Neural cell (in vitro differentiated cells): ENCODE data around the gene TSC22D3. TPM values are rescaled to one million over a fixed set of nuclear protein-coding genes. Genes with fewer than 3 reads are reported as not detected.

ENCODE experiments used
- H2AFZ ChIP-seq: fragments of 200-600, 300-800 bp; sonication (generic), shearing (Covaris generic); 2 replicates; pipeline ENCODE4 v1.6.0; 2014; ENCODE audit warnings: low read depth, mild to moderate bottlenecking, antibody characterized with exemption, low read length, moderate library complexity
- H3F3A ChIP-seq: fragments of 200-600 bp; shearing (Covaris generic); 2 replicates; pipeline ENCODE4 v1.6.1; 2016; ENCODE audit warnings: mild to moderate bottlenecking, moderate library complexity, mixed read lengths, antibody characterized with exemption, low read length; ENCODE audit not compliant: insufficient read depth, poor library complexity, severe bottlenecking
- H3K27ac ChIP-seq: fragments of 200-600, 300-800 bp; sonication (generic), shearing (Covaris generic); 2 replicates; pipeline ENCODE4 v1.5.1; 2014; ENCODE audit warnings: mild to moderate bottlenecking, low read length, moderate library complexity
- H3K27me3 ChIP-seq: fragments of 300-800, 200-600 bp; sonication (generic), shearing (Covaris generic); 2 replicates; pipeline ENCODE4 v1.6.0; 2014; ENCODE audit warnings: mild to moderate bottlenecking, low read depth, low read length, moderate library complexity; ENCODE audit not compliant: insufficient read depth
- H3K36me3 ChIP-seq: fragments of 300-800, 200-600 bp; sonication (generic), shearing (Covaris generic); 2 replicates; pipeline ENCODE4 v1.5.1; 2014; ENCODE audit warnings: mild to moderate bottlenecking, antibody characterized with exemption, low read length, moderate library complexity; ENCODE audit not compliant: insufficient read depth
- H3K4me2 ChIP-seq: fragments of 300-800, 200-600 bp; sonication (generic), shearing (Covaris generic); 2 replicates; pipeline ENCODE4 v1.6.0; 2014; ENCODE audit warnings: mild to moderate bottlenecking, low read length
- H3K4me3 ChIP-seq: fragments of 300-800, 200-600 bp; sonication (generic), shearing (Covaris generic); 2 replicates; pipeline ENCODE4 v1.5.1; 2014; ENCODE audit warnings: mild to moderate bottlenecking, low read length, moderate library complexity
- H3K79me2 ChIP-seq: fragments of 200-600 bp; shearing (Covaris generic); replicated peaks from 2 replicates; pipeline ENCODE4 v1.6.0; 2014; ENCODE audit warnings: mild to moderate bottlenecking, low read length, moderate library complexity; ENCODE audit not compliant: insufficient read depth
- H3K9ac ChIP-seq: fragments of 300-800, 200-600 bp; sonication (generic), shearing (Covaris generic); 2 replicates; pipeline ENCODE4 v1.6.1; 2016; ENCODE audit warnings: mild to moderate bottlenecking, low read length, mixed read lengths
- H3K9me2 ChIP-seq: fragments of 200-600 bp; shearing (Covaris generic); 2 replicates; pipeline ENCODE4 v1.6.1; 2016; ENCODE audit warnings: mild to moderate bottlenecking, low read length, mixed read lengths; ENCODE audit not compliant: insufficient read depth
- H3K9me3 ChIP-seq: fragments of 200-600, 300-800 bp; sonication (generic), shearing (Covaris generic); 2 replicates; pipeline ENCODE4 v1.6.1; 2016; ENCODE audit warnings: mild to moderate bottlenecking, mixed run types, low read length, moderate library complexity, mixed read lengths
- H4K20me1 ChIP-seq: fragments of 200-600 bp; shearing (Covaris generic); 2 replicates; pipeline ENCODE4 v1.6.1; 2016; ENCODE audit warnings: mild to moderate bottlenecking, mixed run types; ENCODE audit not compliant: insufficient read depth
- EP300 ChIP-seq: fragments of 450-650 bp; conservative IDR thresholded peaks from 2 replicates; pipeline ENCODE4 v1.6.1; 2014; ENCODE audit warnings: antibody characterized with exemption, mild to moderate bottlenecking, moderate library complexity; ENCODE audit not compliant: poor library complexity, severe bottlenecking
- EZH2 ChIP-seq: fragments of 200-600, 300-800 bp; shearing (Covaris generic), sonication (generic); IDR thresholded peaks from 2 replicates; pipeline ENCODE4 v1.6.1; 2014; ENCODE audit warnings: antibody characterized with exemption, low read length, borderline replicate concordance, mild to moderate bottlenecking; ENCODE audit not compliant: insufficient read depth, poor library complexity, severe bottlenecking
- MXI1 ChIP-seq: fragments of 450-650 bp; conservative IDR thresholded peaks from 2 replicates; pipeline ENCODE4 v1.6.1; 2014; ENCODE audit warnings: antibody characterized with exemption, mild to moderate bottlenecking; ENCODE audit not compliant: poor library complexity, severe bottlenecking
- POLR2AphosphoS5 ChIP-seq: IDR thresholded peaks from 2 replicates; pipeline ENCODE4 v1.6.1; 2012
- RAD21 ChIP-seq: fragments of 450-650 bp; conservative IDR thresholded peaks from 2 replicates; pipeline ENCODE4 v1.6.1; 2014; ENCODE audit warnings: antibody characterized with exemption, mild to moderate bottlenecking, moderate library complexity
- REST ChIP-seq: IDR thresholded peaks from 2 replicates; pipeline ENCODE4 v1.6.1; 2012; ENCODE audit warnings: borderline replicate concordance
- SMC3 ChIP-seq: fragments of 450-650 bp; conservative IDR thresholded peaks from 2 replicates; pipeline ENCODE4 v1.6.1; 2014; ENCODE audit warnings: antibody characterized with exemption, mild to moderate bottlenecking, moderate library complexity; ENCODE audit not compliant: poor library complexity
- TAF1 ChIP-seq: IDR thresholded peaks from 2 replicates; pipeline ENCODE4 v1.6.1; 2012; ENCODE audit warnings: low read depth
- polyA plus RNA-seq: library from polyadenylated mRNA; depleted of rRNA; stranded (reverse); fragments of >200 nt; gene quantifications from 2 replicates; pipeline ENCODE4 v1.2.3, GENCODE V29; 2014
- TF ChIP-seq, protein P1 (sequence below): fragments of 450-650 bp; IDR thresholded peaks from 2 replicates; pipeline ENCODE4 v1.5.1; 2014; ENCODE audit warnings: antibody characterized with exemption, mild to moderate bottlenecking, moderate library complexity; ENCODE audit not compliant: poor library complexity, severe bottlenecking

TSC22D3 gene
- polyA plus RNA-seq, 1 donor from 2014 or later: 96.8 TPM

GRCh38 chrX:107710617-107711391, 64.8 kb downstream of the TSC22D3 start:
- Histone ChIP-seq H3K36me3 (no peaks in the 10 kb centered on the region), H3K9ac (no peak overlapping the region), H3F3A (no peaks in the 10 kb centered on the region), H2AFZ (no peak overlapping the region), H3K9me3 (no peaks in the 10 kb centered on the region), H3K4me2 (no peak overlapping the region), H3K27me3 (no peaks in the 10 kb centered on the region), H3K79me2 (no peaks in the 10 kb centered on the region), H3K27ac (no peak overlapping the region), H3K9me2 (no peaks in the 10 kb centered on the region), H3K4me3 (no peak overlapping the region), H4K20me1 (no peaks in the 10 kb centered on the region)
- no peak for TF ChIP-seq REST
- no peak for TF ChIP-seq EZH2
- TF ChIP-seq SMC3: no peak
- TF ChIP-seq EP300: no peak
- TF ChIP-seq RAD21: no peak
- no peak for TF ChIP-seq MXI1
- TF ChIP-seq, protein P1, sequence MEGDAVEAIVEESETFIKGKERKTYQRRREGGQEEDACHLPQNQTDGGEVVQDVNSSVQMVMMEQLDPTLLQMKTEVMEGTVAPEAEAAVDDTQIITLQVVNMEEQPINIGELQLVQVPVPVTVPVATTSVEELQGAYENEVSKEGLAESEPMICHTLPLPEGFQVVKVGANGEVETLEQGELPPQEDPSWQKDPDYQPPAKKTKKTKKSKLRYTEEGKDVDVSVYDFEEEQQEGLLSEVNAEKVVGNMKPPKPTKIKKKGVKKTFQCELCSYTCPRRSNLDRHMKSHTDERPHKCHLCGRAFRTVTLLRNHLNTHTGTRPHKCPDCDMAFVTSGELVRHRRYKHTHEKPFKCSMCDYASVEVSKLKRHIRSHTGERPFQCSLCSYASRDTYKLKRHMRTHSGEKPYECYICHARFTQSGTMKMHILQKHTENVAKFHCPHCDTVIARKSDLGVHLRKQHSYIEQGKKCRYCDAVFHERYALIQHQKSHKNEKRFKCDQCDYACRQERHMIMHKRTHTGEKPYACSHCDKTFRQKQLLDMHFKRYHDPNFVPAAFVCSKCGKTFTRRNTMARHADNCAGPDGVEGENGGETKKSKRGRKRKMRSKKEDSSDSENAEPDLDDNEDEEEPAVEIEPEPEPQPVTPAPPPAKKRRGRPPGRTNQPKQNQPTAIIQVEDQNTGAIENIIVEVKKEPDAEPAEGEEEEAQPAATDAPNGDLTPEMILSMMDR: no peak
- TF ChIP-seq TAF1: no peak
- TF ChIP-seq POLR2AphosphoS5: no peak

- no peak for TF ChIP-seq POLR2AphosphoS5
- no peak for TF ChIP-seq RAD21
- TF ChIP-seq, protein P1: no peak
- no peak for TF ChIP-seq REST
- no peak for TF ChIP-seq EP300
- TF ChIP-seq MXI1: no peak
- no peak for TF ChIP-seq EZH2
- TF ChIP-seq SMC3: no peak
- TF ChIP-seq TAF1: no peak
- no peaks in the 10 kb centered on the region for H3K79me2 ChIP-seq
- H2AFZ ChIP-seq: no peak overlapping the region
- no peak overlapping the region for H3K9ac ChIP-seq
- no peak overlapping the region for H3K4me3 ChIP-seq
- H3K36me3 ChIP-seq: no peaks in the 10 kb centered on the region
- H3K9me3 ChIP-seq: no peaks in the 10 kb centered on the region
- no peak overlapping the region for H3K27ac ChIP-seq
- H3F3A ChIP-seq: no peaks in the 10 kb centered on the region
- no peaks in the 10 kb centered on the region for H3K27me3 ChIP-seq
- H3K9me2 ChIP-seq: no peaks in the 10 kb centered on the region
- H4K20me1 ChIP-seq: no peaks in the 10 kb centered on the region
- H3K4me2 ChIP-seq: no peak overlapping the region
Observed at GRCh38 chrX:107709266-107709806, 66.3 kb downstream of the TSC22D3 start.
